Psoas muscle (tissue), 8 donors: ENCODE data around the gene ACAD11. TPM values are rescaled to one million over a fixed set of nuclear protein-coding genes. Genes with fewer than 3 reads are reported as not detected.

Source experiments
- ATAC-seq, 4 donors: fragments of 200-7000 bp; cut with Tn5 transposase; one replicate each; pipeline ENCODE4 v1.9.1; 2020; ENCODE audit warnings: moderate library complexity in 3 of 4, mild to moderate bottlenecking in 2 of 4
- DNase-seq, 2 donors: peaks; one replicate each; pipeline ENCODE4 v3.0.0-alpha.2; 2020
- H3K27ac ChIP-seq: fragments of 200-600 bp; one replicate; pipeline ENCODE4 v1.8.0; 2022
- H3K27me3 ChIP-seq, 3 donors: fragments of 200-600 bp in 1 of 3; one replicate each; pipeline versions ENCODE4 v1.6.1 to v1.8.0; 2013 to 2022; ENCODE audit warnings: low read length in 2 of 3, mild to moderate bottlenecking in 2 of 3, moderate library complexity in 1 of 3; ENCODE audit not compliant: insufficient read depth in 3 of 3
- H3K36me3 ChIP-seq, 2 donors: fragments of 200-600 bp in 1 of 2; one replicate each; pipeline versions ENCODE4 v1.6.1 to v1.8.0; 2013 to 2022; ENCODE audit warnings: low read depth in 1 of 2, mild to moderate bottlenecking in 1 of 2, moderate library complexity in 1 of 2; ENCODE audit not compliant: insufficient read depth in 1 of 2
- H3K4me1 ChIP-seq: fragments of 200-600 bp; one replicate; pipeline ENCODE4 v1.8.0; 2022
- H3K4me3 ChIP-seq: fragments of 200-600 bp; one replicate; pipeline ENCODE4 v1.8.0; 2022; ENCODE audit warnings: mild to moderate bottlenecking
- H3K9me3 ChIP-seq: fragments of 200-600 bp; one replicate; pipeline ENCODE4 v1.8.0; 2022
- WGBS, 3 donors: extraction: QIAGEN DNeasy Blood & Tissue Kit; methylation state at CpG; one replicate each; pipeline versions ENCODE4 v1.1.6 to v1.1.7; 2013; 5-methylcytosine and 5-hydroxymethylcytosine counted together
- intact Hi-C, 2 donors: fragments of 100-400 bp; cut with DNase I; formaldehyde crosslinking; loops; one replicate each; pipeline versions ENCODE4 v1.11.0 to v1.14.2; 2022
- polyA plus RNA-seq, 3 donors: library from polyadenylated mRNA; stranded (reverse); fragments of 200-250 nt; gene quantifications; one replicate each; pipeline ENCODE4 v1.2.3, GENCODE V29; 2013
- total RNA-seq, 4 donors: library from RNA; stranded (reverse); fragmentation: NEBNext Ultra II Directional in 2 of 4; extraction: Animal tissue kit (Norgen Biotek cat#: 25700) in 2 of 4; gene quantifications; one replicate each; pipeline versions ENCODE4 v1.2.1 to v1.2.4, GENCODE V29; 2021 to 2023
- TF ChIP-seq, protein P1 (sequence below): fragments of 200-600 bp; IDR thresholded peaks from one replicate; pipeline ENCODE4 v1.8.0; 2022; ENCODE audit warnings: antibody characterized with exemption
- donor health status: healthy with polysubstance abuse.
- donor health status: DM: no; HTN: no; CAD: no; lungs with moderate emphysema.
- donor health status: Bipolar disorder and iron deficiency.
- donor health status: healthy.
- donor health status: DM: yes; HTN: yes; CAD: no.
- donor health status: DM: no; HTN: no; CAD: no.
- donor health status: DM: no; HTN: no; CAD: no.
- donor health status: DM: yes; HTN: yes; CAD: no.

ACAD11 gene
- total and polyA plus RNA-seq, 7 donors, result 1.8 to 7.5 (median 5.7) TPM

DNA sequence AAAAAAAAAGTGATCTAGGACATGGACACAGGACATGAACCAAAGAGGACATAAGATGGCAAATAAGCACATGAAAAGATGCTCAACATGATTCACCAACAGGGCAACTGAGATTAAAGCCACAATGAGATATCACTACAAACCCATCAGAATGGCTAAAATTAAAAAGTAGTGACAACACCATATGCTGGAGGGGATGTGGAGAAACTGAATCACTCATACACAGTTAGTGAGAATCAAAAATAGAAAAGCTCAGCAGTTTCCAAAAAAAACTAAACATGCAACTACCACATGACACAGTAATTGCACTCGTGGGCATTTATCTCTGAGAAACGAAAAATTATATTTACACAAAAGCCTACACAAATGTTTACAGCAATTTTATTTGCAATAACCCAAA, 90.5 kb downstream of the ACAD11 start:
- 20 to 58% (median 42%) methylated on average over 2 of the region's 2 CpGs for WGBS, 3 donors
- Histone ChIP-seq H3K27ac (no peak overlapping the region), H3K9me3 (peaks cover 7% of the 10 kb centered on the region), H3K27me3 (no peaks in the 10 kb centered on the region), H3K4me1 (no peaks in the 10 kb centered on the region), H3K4me3 (no peak overlapping the region), H3K36me3 (peaks cover 0 to 9% of the 10 kb centered on the region in 2 donors)
- intact Hi-C loops, result no loop called here
- ATAC-seq (no peak), DNase-seq (no peak)
- TF ChIP-seq, protein P1, sequence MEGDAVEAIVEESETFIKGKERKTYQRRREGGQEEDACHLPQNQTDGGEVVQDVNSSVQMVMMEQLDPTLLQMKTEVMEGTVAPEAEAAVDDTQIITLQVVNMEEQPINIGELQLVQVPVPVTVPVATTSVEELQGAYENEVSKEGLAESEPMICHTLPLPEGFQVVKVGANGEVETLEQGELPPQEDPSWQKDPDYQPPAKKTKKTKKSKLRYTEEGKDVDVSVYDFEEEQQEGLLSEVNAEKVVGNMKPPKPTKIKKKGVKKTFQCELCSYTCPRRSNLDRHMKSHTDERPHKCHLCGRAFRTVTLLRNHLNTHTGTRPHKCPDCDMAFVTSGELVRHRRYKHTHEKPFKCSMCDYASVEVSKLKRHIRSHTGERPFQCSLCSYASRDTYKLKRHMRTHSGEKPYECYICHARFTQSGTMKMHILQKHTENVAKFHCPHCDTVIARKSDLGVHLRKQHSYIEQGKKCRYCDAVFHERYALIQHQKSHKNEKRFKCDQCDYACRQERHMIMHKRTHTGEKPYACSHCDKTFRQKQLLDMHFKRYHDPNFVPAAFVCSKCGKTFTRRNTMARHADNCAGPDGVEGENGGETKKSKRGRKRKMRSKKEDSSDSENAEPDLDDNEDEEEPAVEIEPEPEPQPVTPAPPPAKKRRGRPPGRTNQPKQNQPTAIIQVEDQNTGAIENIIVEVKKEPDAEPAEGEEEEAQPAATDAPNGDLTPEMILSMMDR, result no peak

DNA sequence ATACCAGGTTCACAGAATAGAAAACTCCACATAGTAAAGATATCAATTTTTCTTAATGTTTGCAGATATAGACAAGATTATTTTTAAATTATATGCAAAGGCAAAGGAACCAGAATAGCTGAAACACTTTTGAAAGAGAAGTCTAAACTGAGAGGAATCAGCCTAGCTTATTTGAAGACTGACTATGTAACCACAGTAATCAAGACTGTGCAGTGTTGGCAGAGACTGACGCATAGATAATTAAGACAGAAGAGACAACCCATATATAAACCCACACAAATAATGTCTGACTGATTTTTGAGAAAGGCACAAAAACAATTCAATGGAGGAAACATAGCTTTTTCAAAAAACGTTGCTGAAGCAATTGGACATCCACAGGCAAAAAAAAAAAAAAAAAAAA, 91.2 kb downstream of the ACAD11 start:
- H3K27me3 ChIP-seq, result no peaks in the 10 kb centered on the region
- H3K27ac ChIP-seq, result no peak overlapping the region
- ATAC-seq, result no peak
- peaks cover 7% of the 10 kb centered on the region for H3K9me3 ChIP-seq
- intact Hi-C loops, result no loop called here
- TF ChIP-seq, protein P1, result no peak
- H3K36me3 ChIP-seq, result peaks cover 0 to 9% of the 10 kb centered on the region in 2 donors
- no peak overlapping the region for H3K4me3 ChIP-seq
- H3K4me1 ChIP-seq, result no peaks in the 10 kb centered on the region
- WGBS, 3 donors, result 70 to 77% (median 72%) methylated on average over 2 of the region's 2 CpGs
- no peak for DNase-seq

DNA sequence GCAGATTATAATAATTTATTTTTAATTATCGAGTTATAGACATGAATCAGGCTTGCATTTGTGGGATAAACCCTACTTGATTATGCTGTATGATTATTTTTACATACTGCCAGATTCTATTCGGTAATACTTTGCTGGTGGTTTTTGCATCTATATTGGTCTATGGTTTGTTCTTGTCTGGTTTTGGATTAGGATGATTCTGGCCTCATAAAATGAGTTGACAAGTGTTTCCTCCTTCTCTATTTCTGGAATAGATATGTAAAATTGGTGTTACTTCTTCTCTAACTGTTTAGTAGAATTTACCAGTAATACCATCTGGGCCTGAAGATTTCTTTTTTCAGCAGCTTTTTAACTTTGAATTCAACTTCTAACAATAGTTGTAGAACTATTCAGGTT, 95.5 kb downstream of the ACAD11 start:
- Histone ChIP-seq H3K27me3 (no peaks in the 10 kb centered on the region), H3K27ac (no peak overlapping the region), H3K9me3 (no peaks in the 10 kb centered on the region), H3K36me3 (peaks cover 0 to 19% of the 10 kb centered on the region in 2 donors), H3K4me3 (no peak overlapping the region), H3K4me1 (no peaks in the 10 kb centered on the region)
- TF ChIP-seq, protein P1, result no peak
- no peak for DNase-seq
- intact Hi-C loops, result no loop called here
- WGBS, 3 donors, result 85 to 88% (median 85%) methylated on average over 2 of the region's 2 CpGs
- no peak for ATAC-seq

DNA sequence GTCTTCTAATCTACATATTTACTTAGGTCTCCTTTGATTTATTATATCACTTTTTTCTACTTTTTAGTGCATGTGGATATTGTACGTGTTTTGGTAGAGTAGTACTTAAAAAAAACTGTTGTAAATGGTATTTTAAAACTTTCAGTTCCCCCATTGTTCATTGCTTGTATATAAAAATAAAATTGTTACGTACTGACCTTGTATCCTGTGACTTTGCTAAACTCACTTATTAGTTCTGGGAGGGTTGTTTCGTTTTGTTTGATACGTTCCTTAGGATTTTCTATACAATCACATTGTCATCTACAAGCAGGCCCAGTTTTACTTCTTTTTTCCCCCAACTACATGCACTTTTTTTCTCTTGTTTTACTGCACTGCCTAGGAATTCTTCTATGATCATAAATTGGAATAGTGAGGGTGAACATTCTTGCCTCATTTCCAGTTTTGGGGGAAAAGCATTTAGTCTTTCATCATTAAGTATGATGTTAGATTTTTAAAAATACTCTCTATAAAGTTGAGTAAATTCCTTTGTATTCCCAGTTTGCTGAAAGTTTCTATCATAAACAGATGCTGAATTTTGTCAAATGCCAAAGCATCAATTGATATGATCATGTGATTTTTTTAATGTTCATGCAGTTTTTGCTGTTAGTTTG, 96.1 kb downstream of the ACAD11 start:
- DNase-seq (no peak), ATAC-seq (no peak)
- Histone ChIP-seq H3K4me3 (no peak overlapping the region), H3K27ac (no peak overlapping the region), H3K9me3 (no peaks in the 10 kb centered on the region), H3K36me3 (peaks cover 2 to 24% of the 10 kb centered on the region in 2 donors), H3K27me3 (no peaks in the 10 kb centered on the region), H3K4me1 (no peaks in the 10 kb centered on the region)
- TF ChIP-seq, protein P1, result no peak
- 87 to 92% (median 90%) methylated on average over 4 of the region's 4 CpGs for WGBS, 3 donors
- intact Hi-C loops, result no loop called here

DNA sequence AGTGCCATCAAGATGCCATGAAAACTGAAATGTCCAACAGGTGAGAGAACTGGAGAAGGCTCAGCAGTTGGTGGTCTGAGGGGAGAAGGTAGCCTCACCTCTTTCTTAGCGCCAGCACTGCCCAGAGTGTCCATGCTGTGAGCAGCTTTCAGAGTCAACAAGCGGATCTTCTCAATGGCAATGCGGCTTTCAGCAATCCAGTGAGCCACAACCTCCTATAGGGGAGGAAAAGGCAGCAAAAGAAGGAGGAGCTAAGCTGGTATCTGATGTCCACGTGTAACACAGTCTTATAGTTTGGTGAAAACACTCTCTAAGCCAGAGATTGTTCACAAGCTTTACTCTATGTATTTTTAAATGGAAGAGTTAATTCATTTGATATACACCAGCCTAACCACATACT, 98.6 kb downstream of the ACAD11 start:
- ATAC-seq (no peak), DNase-seq (no peak)
- Histone ChIP-seq H3K4me3 (no peak overlapping the region), H3K36me3 (peaks cover 2 to 27% of the 10 kb centered on the region in 2 donors), H3K27ac (no peak overlapping the region), H3K4me1 (no peaks in the 10 kb centered on the region), H3K27me3 (no peaks in the 10 kb centered on the region), H3K9me3 (no peaks in the 10 kb centered on the region)
- intact Hi-C loops, result no loop called here
- TF ChIP-seq, protein P1, result no peak
- WGBS, 3 donors, result 78 to 83% (median 80%) methylated on average over 4 of the region's 4 CpGs
